Mammary epithelial cell (primary cell): Measurements from ENCODE around the gene ELFN1.
"Not testable (repeated sequence)": the region's sequence is repeated elsewhere in the genome, so short reads cannot be mapped to it uniquely, and the experiment has no call there.

Experiments used
- CTCF ChIP-seq, 2 donors: IDR thresholded peaks in 1 of 2; conservative IDR thresholded peaks in 1 of 2; 2 replicates each; pipeline ENCODE4 v1.5.1; 2011 to 2012; ENCODE audit warnings: inconsistent platforms in 2 of 2, low read length in 2 of 2, mild to moderate bottlenecking in 2 of 2, control low read depth in 1 of 2, low read depth in 1 of 2; ENCODE audit not compliant: insufficient read depth in 1 of 2; ENCODE audit errors: extremely low read depth in 1 of 2
- EZH2 ChIP-seq: IDR thresholded peaks from 2 replicates; pipeline ENCODE4 v1.6.1; 2012; ENCODE audit warnings: low read length, inconsistent platforms, borderline replicate concordance

- not testable (repeated sequence) for TF ChIP-seq CTCF (conservative IDR thresholded peaks at IDR 0.05 in 1 of 2, IDR thresholded peaks at IDR 0.05 in 1 of 2; ENCODE audit: extremely low read depth in 1 of 2, insufficient read depth in 1 of 2, low read depth in 1 of 2, low read length in 2 of 2); EZH2
Observed at GRCh38 chr7:1718850-1719249, 48.8 kb downstream of the ELFN1 start.
